HCT116 (cell line): ENCODE data around the gene WFDC6.

Source experiments
- CTCF ChIP-seq, 3 experiments: fragments of 200-600 bp in 1 of 3; sonication (generic) in 1 of 3; IDR thresholded peaks in 2 of 3; conservative IDR thresholded peaks in 1 of 3; 2 replicates each; pipeline ENCODE4 v1.5.1; 2012 to 2017; ENCODE audit warnings: low read depth in 2 of 3, low read length in 2 of 3, antibody characterized with exemption in 1 of 3, borderline replicate concordance in 1 of 3, control low read depth in 1 of 3, mild to moderate bottlenecking in 1 of 3, mixed read lengths in 1 of 3, mixed run types in 1 of 3, moderate library complexity in 1 of 3; ENCODE audit not compliant: insufficient read depth in 1 of 3
- EZH2 ChIP-seq: fragments of 200-600 bp; sonication (generic); IDR thresholded peaks from 2 replicates; pipeline ENCODE4 v1.6.1; 2017; ENCODE audit warnings: antibody characterized with exemption, mixed run types
- JUND ChIP-seq: IDR thresholded peaks from 2 replicates; pipeline ENCODE4 v1.6.1; 2012
- POLR2A ChIP-seq: IDR thresholded peaks from 2 replicates; pipeline ENCODE4 v1.7.0; 2011; ENCODE audit warnings: borderline replicate concordance; ENCODE audit not compliant: insufficient read depth, insufficient read length; ENCODE audit errors: extremely low read depth
- RAD21 ChIP-seq: IDR thresholded peaks from 2 replicates; pipeline ENCODE4 v1.6.1; 2012; ENCODE audit warnings: low read depth, mild to moderate bottlenecking
- SIN3A ChIP-seq: IDR thresholded peaks from 2 replicates; pipeline ENCODE4 v1.6.1; 2012; ENCODE audit warnings: low read depth
- SP1 ChIP-seq: IDR thresholded peaks from 2 replicates; pipeline ENCODE4 v1.6.1; 2012; ENCODE audit warnings: low read depth
- SRF ChIP-seq: IDR thresholded peaks from 2 replicates; pipeline ENCODE4 v1.6.1; 2012; ENCODE audit warnings: low read depth
- TCF7L2 ChIP-seq: IDR thresholded peaks from 2 replicates; pipeline ENCODE4 v1.7.0; 2011; ENCODE audit warnings: borderline replicate concordance, inconsistent platforms; ENCODE audit not compliant: insufficient read depth, insufficient read length; ENCODE audit errors: extremely low read depth
- ZNF274 ChIP-seq: fragments of 200-500 bp; sonication (Bioruptor generic); IDR thresholded peaks from 2 replicates; pipeline ENCODE4 v1.6.1; 2014; ENCODE audit warnings: mild to moderate bottlenecking, low read depth, low read length, inconsistent platforms
- TF ChIP-seq, protein P1 (sequence below): IDR thresholded peaks from 2 replicates; pipeline ENCODE4 v1.6.1; 2012

DNA sequence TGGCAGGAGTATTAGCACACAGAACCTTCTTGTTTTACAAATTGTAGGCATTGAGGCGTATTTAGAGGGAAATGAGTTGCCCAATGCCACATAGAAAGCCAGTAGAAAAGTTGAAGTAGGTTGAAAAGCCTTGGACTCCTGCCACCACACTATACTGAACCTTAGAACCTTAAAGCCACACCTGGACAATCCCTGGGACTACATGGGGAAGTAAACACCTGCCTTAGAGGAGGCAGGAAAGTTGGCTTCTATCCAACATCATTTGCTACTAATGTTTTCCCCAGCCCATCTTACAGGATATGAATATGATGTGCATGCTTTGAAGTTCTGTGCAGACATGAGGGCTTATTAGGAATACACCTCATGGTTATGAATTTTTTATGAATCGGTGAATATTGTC lies 13.2 kb upstream of the WFDC6 start:
- no peak for TF ChIP-seq CTCF (IDR thresholded peaks at IDR 0.05 in 2 of 3, conservative IDR thresholded peaks at IDR 0.05 in 1 of 3; ENCODE audit: borderline replicate concordance in 1 of 3, insufficient read depth in 1 of 3, low read depth in 2 of 3, low read length in 2 of 3)
- TF ChIP-seq RAD21 = no peak
- no peak for TF ChIP-seq POLR2A
- no peak for TF ChIP-seq SIN3A
- TF ChIP-seq SP1 = no peak
- TF ChIP-seq, protein P1, sequence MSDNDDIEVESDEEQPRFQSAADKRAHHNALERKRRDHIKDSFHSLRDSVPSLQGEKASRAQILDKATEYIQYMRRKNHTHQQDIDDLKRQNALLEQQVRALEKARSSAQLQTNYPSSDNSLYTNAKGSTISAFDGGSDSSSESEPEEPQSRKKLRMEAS = no peak
- TF ChIP-seq EZH2 = no peak
- TF ChIP-seq SRF = no peak
- TF ChIP-seq JUND = no peak
- TF ChIP-seq TCF7L2 = no peak
- TF ChIP-seq ZNF274 = no peak
